GM18861 (cell line): ENCODE data around the gene KIF26A.

Experiments used
- ATAC-seq: cut with Tn5 transposase; IDR thresholded peaks from one replicate; pipeline ENCODE4 v1.9.1; 2021; ENCODE audit not compliant: unreplicated experiment

The KIF26A gene

GRCh38 chr14:104138098-104138717, at the start of gene KIF26A:
TSS of gene KIF26A (plus strand) at chr14:104138587. CDS start at chr14:104138723, 136 bp downstream.
- ATAC-seq, result no peak

GRCh38 chr14:104090071-104090748, 48.2 kb upstream of the KIF26A start:
- no peak for ATAC-seq

- no peak for ATAC-seq
Observed at GRCh38 chr14:104091061-104091926, 47.1 kb upstream of the KIF26A start.

GRCh38 chr14:104091927-104092771, 46.2 kb upstream of the KIF26A start:
- no peak for ATAC-seq

- ATAC-seq, result no peak
Observed at GRCh38 chr14:104092931-104093365, 45.4 kb upstream of the KIF26A start.

- ATAC-seq, result no peak
Observed at GRCh38 chr14:104093366-104094055, 44.9 kb upstream of the KIF26A start.

- no peak for ATAC-seq
Observed at GRCh38 chr14:104094056-104094708, 44.2 kb upstream of the KIF26A start.

- ATAC-seq, result no peak
Observed at GRCh38 chr14:104094709-104095425, 43.5 kb upstream of the KIF26A start.

GRCh38 chr14:104095426-104096310, 42.7 kb upstream of the KIF26A start:
- ATAC-seq, result no peak

- no peak for ATAC-seq
Observed at GRCh38 chr14:104096318-104096717, 42.1 kb upstream of the KIF26A start.

- no peak for ATAC-seq
Observed at GRCh38 chr14:104096751-104097700, 41.4 kb upstream of the KIF26A start.

GRCh38 chr14:104098272-104099095, 39.9 kb upstream of the KIF26A start:
- no peak for ATAC-seq

GRCh38 chr14:104099096-104100041, 39.0 kb upstream of the KIF26A start:
- ATAC-seq, result no peak

GRCh38 chr14:104100171-104101085, 38.0 kb upstream of the KIF26A start:
- ATAC-seq, result no peak
